ENCODE data around the gene SCN4A. TPM values are rescaled to one million over a fixed set of nuclear protein-coding genes. Genes with fewer than 3 reads are reported as not detected.

SCN4A gene
- total RNA-seq, 1 donor from 2014 or later = not detected

DNA sequence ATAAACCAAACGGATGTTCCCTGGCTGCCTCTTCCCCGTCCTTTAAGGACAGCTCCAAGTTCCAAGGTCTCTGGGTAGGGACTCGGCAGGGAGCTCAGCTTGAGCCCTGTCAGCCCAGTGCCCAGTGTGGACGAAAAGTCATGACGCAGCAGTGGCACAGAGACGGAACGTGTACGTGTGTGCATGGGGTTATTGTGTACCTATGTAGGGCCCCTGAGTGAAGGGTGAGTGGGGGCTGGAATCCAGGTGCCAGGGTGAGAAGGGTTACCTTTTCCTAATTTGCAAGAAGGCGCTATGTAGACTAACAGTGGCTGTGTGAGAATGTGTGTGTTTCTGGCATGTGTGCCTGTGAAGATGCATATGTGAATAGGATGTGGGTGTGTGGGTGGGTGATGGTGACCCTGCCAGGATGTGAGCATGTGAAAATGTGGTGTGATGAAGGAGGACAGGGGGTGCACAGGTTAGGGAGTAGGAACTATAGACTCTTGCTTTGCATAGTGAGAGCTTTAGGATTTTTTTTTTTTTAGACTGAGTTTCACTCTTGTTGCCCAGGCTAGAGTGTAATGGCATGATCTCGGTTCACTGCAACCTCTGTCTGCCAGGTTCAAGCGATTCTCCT lies 6.0 kb downstream of the SCN4A start:
- Histone ChIP-seq H3K4me1 (peaks cover 4% of the 10 kb centered on the region), H3K27ac (no peak overlapping the region), H3K4me3 (no peak overlapping the region), H3K36me3 (no peaks in the 10 kb centered on the region), H3K9me3 (no peaks in the 10 kb centered on the region), H3K27me3 (no peaks in the 10 kb centered on the region)
- no peak for DNase-seq
- intact Hi-C loops (cut with DNase I) = no loop called here
- ATAC-seq = no peak
- TF ChIP-seq, protein P1, sequence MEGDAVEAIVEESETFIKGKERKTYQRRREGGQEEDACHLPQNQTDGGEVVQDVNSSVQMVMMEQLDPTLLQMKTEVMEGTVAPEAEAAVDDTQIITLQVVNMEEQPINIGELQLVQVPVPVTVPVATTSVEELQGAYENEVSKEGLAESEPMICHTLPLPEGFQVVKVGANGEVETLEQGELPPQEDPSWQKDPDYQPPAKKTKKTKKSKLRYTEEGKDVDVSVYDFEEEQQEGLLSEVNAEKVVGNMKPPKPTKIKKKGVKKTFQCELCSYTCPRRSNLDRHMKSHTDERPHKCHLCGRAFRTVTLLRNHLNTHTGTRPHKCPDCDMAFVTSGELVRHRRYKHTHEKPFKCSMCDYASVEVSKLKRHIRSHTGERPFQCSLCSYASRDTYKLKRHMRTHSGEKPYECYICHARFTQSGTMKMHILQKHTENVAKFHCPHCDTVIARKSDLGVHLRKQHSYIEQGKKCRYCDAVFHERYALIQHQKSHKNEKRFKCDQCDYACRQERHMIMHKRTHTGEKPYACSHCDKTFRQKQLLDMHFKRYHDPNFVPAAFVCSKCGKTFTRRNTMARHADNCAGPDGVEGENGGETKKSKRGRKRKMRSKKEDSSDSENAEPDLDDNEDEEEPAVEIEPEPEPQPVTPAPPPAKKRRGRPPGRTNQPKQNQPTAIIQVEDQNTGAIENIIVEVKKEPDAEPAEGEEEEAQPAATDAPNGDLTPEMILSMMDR (IDR thresholded peaks at IDR 0.05) = no peak

DNA sequence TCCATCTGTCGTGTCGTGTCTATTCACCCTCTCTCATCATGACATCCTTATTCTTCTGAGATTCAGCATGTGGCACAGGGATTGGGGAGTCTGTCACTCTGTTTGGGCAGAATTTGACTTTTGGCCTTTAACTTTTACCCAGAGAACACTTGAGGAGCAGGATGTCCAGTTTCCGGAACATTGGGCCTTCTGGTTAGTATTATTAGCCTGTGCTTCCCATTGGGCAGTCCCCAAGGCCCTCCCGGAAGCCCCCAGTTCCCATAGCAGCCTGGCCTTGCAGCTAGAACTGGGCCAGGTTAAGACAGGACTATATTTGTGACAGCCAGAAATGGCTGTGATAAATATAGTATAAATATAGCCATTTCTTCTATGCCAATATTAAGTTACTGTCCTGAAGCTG lies 9.6 kb downstream of the SCN4A start:
- H3K4me1 ChIP-seq = peaks cover 4% of the 10 kb centered on the region
- TF ChIP-seq, protein P1 (IDR thresholded peaks at IDR 0.05) = no peak
- no peaks in the 10 kb centered on the region for H3K27me3 ChIP-seq
- no peaks in the 10 kb centered on the region for H3K36me3 ChIP-seq
- ATAC-seq = no peak
- H3K9me3 ChIP-seq = no peaks in the 10 kb centered on the region
- no peak overlapping the region for H3K4me3 ChIP-seq
- DNase-seq = no peak
- intact Hi-C loops (cut with DNase I) = no loop called here
- H3K27ac ChIP-seq = peak overlapping the region; percentile 48

DNA sequence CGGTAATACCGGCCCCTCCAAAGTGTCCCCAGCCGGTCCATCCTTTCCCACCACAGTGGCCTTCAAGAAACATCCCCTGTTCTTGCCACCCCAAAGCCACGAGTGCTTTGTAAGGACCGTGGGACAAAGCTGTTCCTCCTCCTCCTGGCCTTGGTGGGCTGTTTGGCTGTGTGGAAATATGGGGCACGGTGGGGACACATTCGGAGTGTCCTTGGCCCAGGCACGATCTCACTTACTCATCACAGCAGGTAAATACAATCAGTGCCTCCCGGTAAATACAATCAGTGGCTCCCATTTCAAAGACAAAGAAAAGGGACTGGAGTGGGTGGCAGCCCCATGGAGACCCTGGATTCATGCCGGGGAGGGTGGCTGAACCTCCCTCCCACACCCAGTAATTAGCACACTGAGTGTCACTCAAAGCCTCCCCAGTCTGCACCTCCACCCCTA lies 10.4 kb downstream of the SCN4A start:
- Histone ChIP-seq H3K27ac (peak overlapping the region; percentile 15), H3K9me3 (no peaks in the 10 kb centered on the region), H3K4me1 (peaks cover 4% of the 10 kb centered on the region), H3K4me3 (no peak overlapping the region), H3K27me3 (no peaks in the 10 kb centered on the region), H3K36me3 (no peaks in the 10 kb centered on the region)
- TF ChIP-seq, protein P1 (IDR thresholded peaks at IDR 0.05) = no peak
- intact Hi-C loops (cut with DNase I) = no loop called here
- no peak for DNase-seq
- no peak for ATAC-seq

DNA sequence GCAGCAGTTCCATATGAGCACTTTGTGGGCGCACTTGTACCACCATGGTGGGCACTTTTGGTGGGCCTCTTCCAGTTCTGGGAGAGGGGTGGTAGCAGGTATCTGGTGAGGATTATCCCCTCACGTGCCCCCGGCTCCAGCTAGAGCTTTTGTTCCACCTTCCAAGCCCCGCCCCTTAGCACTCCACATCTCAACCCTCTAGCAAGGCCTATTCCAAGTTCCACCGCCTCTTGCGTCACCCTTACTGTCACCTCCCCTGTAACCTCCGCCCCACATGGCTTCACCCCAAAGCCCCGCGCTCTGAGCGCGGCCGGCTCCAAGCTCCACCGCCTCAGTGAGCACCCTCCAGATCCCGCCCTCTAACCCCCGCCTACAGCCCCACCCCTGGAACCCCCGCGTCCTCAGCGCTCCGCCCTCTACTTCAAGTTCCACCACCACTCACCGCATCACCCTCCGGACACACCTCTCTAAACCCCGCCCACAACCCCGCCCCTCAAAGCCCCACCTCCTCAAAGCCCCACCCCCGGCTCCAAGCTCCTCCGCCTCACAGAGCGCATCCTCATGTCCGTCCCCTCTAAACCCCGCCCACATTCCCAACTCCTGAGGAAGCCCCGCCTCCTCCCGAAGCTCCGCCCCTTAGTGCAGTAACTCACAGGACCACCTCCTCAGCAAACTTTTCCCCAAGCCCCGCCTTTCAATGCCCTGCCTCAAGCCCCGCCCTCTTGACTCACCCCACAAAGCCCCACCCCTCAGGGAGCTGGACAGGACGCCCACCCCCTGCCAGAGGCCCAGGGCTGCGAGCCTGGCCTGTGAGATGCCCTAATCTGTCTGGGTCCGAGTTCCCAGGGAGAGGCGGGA lies 11.1 kb downstream of the SCN4A start:
- ATAC-seq (peak; percentile 77), DNase-seq (peak; percentile 80)
- no peaks in the 10 kb centered on the region for H3K9me3 ChIP-seq
- no peaks in the 10 kb centered on the region for H3K36me3 ChIP-seq
- TF ChIP-seq, protein P1 (IDR thresholded peaks at IDR 0.05) = no peak
- peak overlapping the region; percentile 21 for H3K4me3 ChIP-seq
- intact Hi-C loops (cut with DNase I) = no loop called here
- peaks cover 4% of the 10 kb centered on the region for H3K4me1 ChIP-seq
- H3K27ac ChIP-seq = peak overlapping the region; percentile 15
- H3K27me3 ChIP-seq = no peaks in the 10 kb centered on the region

DNA sequence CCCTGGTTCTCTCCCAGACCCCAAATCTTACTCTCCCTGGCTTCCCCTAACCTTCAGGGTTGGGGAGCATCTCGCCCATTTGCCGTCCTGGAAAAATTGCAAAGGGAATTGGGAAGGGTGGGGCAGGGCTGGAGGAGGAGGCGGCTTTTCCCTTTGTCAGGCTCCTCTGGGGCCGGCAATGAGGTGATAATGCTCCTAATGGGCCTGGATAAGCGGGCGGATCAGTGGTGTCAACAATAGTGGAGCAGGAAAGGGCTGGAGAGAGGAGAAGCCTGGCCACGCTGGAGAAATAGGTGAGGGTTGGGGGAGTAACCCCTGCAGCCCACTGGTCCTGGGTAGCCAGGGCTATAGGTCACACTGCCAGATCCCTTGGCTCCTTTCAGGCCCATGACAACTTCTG lies 12.3 kb downstream of the SCN4A start:
- no peak for ATAC-seq
- DNase-seq = no peak
- intact Hi-C loops (cut with DNase I) = no loop called here
- Histone ChIP-seq H3K9me3 (no peaks in the 10 kb centered on the region), H3K4me3 (no peak overlapping the region), H3K4me1 (peaks cover 4% of the 10 kb centered on the region), H3K27me3 (no peaks in the 10 kb centered on the region), H3K36me3 (no peaks in the 10 kb centered on the region), H3K27ac (no peak overlapping the region)
- TF ChIP-seq, protein P1 (IDR thresholded peaks at IDR 0.05) = no peak

All from upper lobe of right lung (tissue), 1 donor.